ENCODE data around the gene FAM209B.

- TF ChIP-seq CTCF (IDR thresholded peaks at IDR 0.05) (no peak), POLR2AphosphoS5 (IDR thresholded peaks at IDR 0.05) (no peak)
Observed at GRCh38 chr20:56506103-56506502, 26.9 kb upstream of the FAM209B start.

Data from transverse colon (tissue), 4 donors.